HepG2 (cell line): Measurements from ENCODE around the gene RING1. TPM values are rescaled to one million over a fixed set of nuclear protein-coding genes. Genes with fewer than 3 reads are reported as not detected.

Experiments used
- DBP ChIP-seq: sonication (generic); formaldehyde crosslinking; IDR thresholded peaks from 2 replicates; pipeline ENCODE4 v1.4.0; 2020; ENCODE audit warnings: missing genetic modification reagents; ENCODE audit errors: not compliant biosample characterization
- DNMT3B ChIP-seq: conservative IDR thresholded peaks from 2 replicates; pipeline ENCODE4 v1.6.1; 2016; ENCODE audit warnings: missing biosample characterization, control low read depth
- FOXA1 ChIP-seq, 2 experiments: fragments of 450-650 bp in 1 of 2; sonication (generic) in 1 of 2; formaldehyde crosslinking in 1 of 2; IDR thresholded peaks; 2 replicates each; pipeline versions ENCODE4 v1.4.0 to v1.6.1; 2016 to 2020; ENCODE audit warnings: missing genetic modification reagents in 1 of 2
- FOXK1 ChIP-seq: sonication (generic); formaldehyde crosslinking; IDR thresholded peaks from 2 replicates; pipeline ENCODE4 v1.4.0; 2020; ENCODE audit warnings: low read depth, missing genetic modification reagents, borderline replicate concordance
- GRHL1 ChIP-seq: sonication (generic); formaldehyde crosslinking; conservative IDR thresholded peaks from 2 replicates; pipeline ENCODE4 v1.8.0; 2022; ENCODE audit warnings: missing genetic modification reagents
- JUNB ChIP-seq: sonication (generic); formaldehyde crosslinking; IDR thresholded peaks from 2 replicates; pipeline ENCODE4 v1.8.0; 2022; ENCODE audit warnings: missing genetic modification reagents, mild to moderate bottlenecking, borderline replicate concordance
- MNT ChIP-seq: fragments of 450-650 bp; IDR thresholded peaks from 2 replicates; pipeline ENCODE4 v1.6.1; 2016
- MXD1 ChIP-seq: sonication (generic); formaldehyde crosslinking; IDR thresholded peaks from 2 replicates; pipeline ENCODE4 v1.4.0; 2020; ENCODE audit warnings: mild to moderate bottlenecking, missing genetic modification reagents
- MYPOP ChIP-seq: sonication (generic); formaldehyde crosslinking; IDR thresholded peaks from 2 replicates; pipeline ENCODE4 v1.8.1; 2023; ENCODE audit warnings: mild to moderate bottlenecking, moderate library complexity, missing genetic modification reagents
- NPAS2 ChIP-seq: sonication (generic); formaldehyde crosslinking; IDR thresholded peaks from 2 replicates; pipeline ENCODE4 v1.8.0; 2022; ENCODE audit warnings: mild to moderate bottlenecking, missing genetic modification reagents, borderline replicate concordance
- PATZ1 ChIP-seq: sonication (generic); formaldehyde crosslinking; IDR thresholded peaks from 2 replicates; pipeline ENCODE4 v1.4.0; 2020; ENCODE audit warnings: missing genetic modification reagents
- SMAD9 ChIP-seq: sonication (generic); formaldehyde crosslinking; IDR thresholded peaks from 2 replicates; pipeline ENCODE4 v1.5.1; 2020; ENCODE audit warnings: mild to moderate bottlenecking, missing genetic modification reagents
- SOX5 ChIP-seq: IDR thresholded peaks from 2 replicates; pipeline ENCODE4 v1.6.1; 2016; ENCODE audit warnings: borderline replicate concordance
- TCF7L2 ChIP-seq: IDR thresholded peaks from 2 replicates; pipeline ENCODE4 v1.6.1; 2011; ENCODE audit warnings: mild to moderate bottlenecking, low read depth, low read length, moderate library complexity
- THAP11 ChIP-seq: IDR thresholded peaks from 2 replicates; pipeline ENCODE4 v1.6.1; 2016; ENCODE audit warnings: missing biosample characterization, missing genetic modification reagents
- YEATS4 ChIP-seq: sonication (generic); formaldehyde crosslinking; IDR thresholded peaks from 2 replicates; pipeline ENCODE4 v1.4.0; 2020; ENCODE audit warnings: missing genetic modification reagents, borderline replicate concordance
- ZNF18 ChIP-seq: sonication (generic); formaldehyde crosslinking; IDR thresholded peaks from 2 replicates; pipeline ENCODE4 v1.8.0; 2022; ENCODE audit warnings: mild to moderate bottlenecking, missing genetic modification reagents; ENCODE audit not compliant: insufficient replicate concordance
- ZNF614 ChIP-seq: IDR thresholded peaks from 2 replicates; pipeline ENCODE4 v1.6.1; 2018; ENCODE audit warnings: missing biosample characterization, missing genetic modification reagents, inconsistent platforms, borderline replicate concordance
- ZNF629 ChIP-seq: sonication (generic); formaldehyde crosslinking; conservative IDR thresholded peaks from 2 replicates; pipeline ENCODE4 v1.5.0; 2020; ENCODE audit warnings: missing genetic modification reagents
- polyA plus RNA-seq, 8 experiments: library from polyadenylated mRNA; depleted of rRNA in 3 of 8; stranded (reverse) in 7 of 8; unstranded in 1 of 8; fragments of >200 nt; fragmentation: Illumina TruSeq in 4 of 8; extraction: Trizol in 4 of 8; gene quantifications; 2 replicates each; pipeline versions ENCODE4 v1.2.1 to v1.2.3, GENCODE V29; 2011 to 2016; ENCODE audit warnings: low read depth in 4 of 8, missing spikeins in 1 of 8, mixed read lengths in 1 of 8; ENCODE audit not compliant: insufficient read depth in 1 of 8
- total RNA-seq, 5 experiments: library from RNA; depleted of rRNA; stranded (reverse); fragments of >200 nt; fragmentation: Illumina TruSeq; extraction: Trizol; gene quantifications; 2 replicates each; pipeline ENCODE4 v1.2.3, GENCODE V29; 2016; ENCODE audit warnings: low read depth in 1 of 5

RING1 gene
- total and polyA plus RNA-seq, 2 of the 13 experiments (the other 11 are each of a cell fraction or from before 2014, with no cell fraction given) = 23.9 to 33.6 TPM

- TF ChIP-seq GRHL1 (CRISPR knock-in tag) (no peak), SMAD9 (CRISPR knock-in tag) (no peak), THAP11 (CRISPR knock-in tag) (0 out of 2 replicates have a peak, but pooled peaks have one; percentile 39), TCF7L2 (no peak), DBP (CRISPR knock-in tag) (no peak), FOXK1 (peak; percentile 99), SOX5 (CRISPR knock-in tag) (0 out of 2 replicates have a peak, but pooled peaks have one; percentile 39), NPAS2 (no peak), MYPOP (CRISPR knock-in tag) (peak; percentile 78), MNT (peak; percentile 43), PATZ1 (CRISPR knock-in tag) (peak; percentile 97), ZNF18 (CRISPR knock-in tag) (peak; percentile 84), FOXA1 (IDR thresholded peaks at IDR 0.05) (no peak), FOXA1 (CRISPR knock-in tag; IDR thresholded peaks at IDR 0.05) (peak; percentile 87), YEATS4 (CRISPR knock-in tag) (0 out of 2 replicates have a peak, but pooled peaks have one; percentile 69), DNMT3B (0 out of 2 replicates have a peak, but pooled peaks have one; percentile 57), ZNF629 (CRISPR knock-in tag) (no peak), MXD1 (no peak), JUNB (no peak), ZNF614 (CRISPR knock-in tag) (no peak)
Measured at GRCh38 chr6:33199687-33200218, 8.5 kb upstream of the RING1 start (continued).
